ENCODE results near the gene FAM219A.
"Not testable (repeated sequence)": the region's sequence is repeated elsewhere in the genome, so short reads cannot be mapped to it uniquely, and the experiment has no call there.

Gene FAM219A

DNA sequence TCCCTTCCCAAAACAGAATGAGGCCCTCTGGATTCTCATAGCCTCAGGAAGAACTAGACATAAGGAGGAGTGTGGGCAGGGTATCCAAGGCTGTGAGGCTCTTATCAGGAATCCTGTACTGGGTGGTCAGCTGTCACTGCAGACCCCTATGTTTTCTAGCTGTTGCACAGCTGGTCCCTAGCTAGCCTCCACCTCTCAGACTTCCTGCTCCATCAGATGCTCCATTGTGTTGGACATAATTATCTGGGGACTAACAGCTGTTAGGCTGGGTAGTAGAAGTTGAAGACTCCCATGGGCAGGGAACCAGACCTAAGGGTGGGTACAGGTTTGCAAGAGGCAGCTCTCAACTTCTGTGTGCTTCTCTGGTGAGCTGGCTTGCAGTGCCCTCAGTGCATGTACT is 18.4 kb downstream of the FAM219A start:
- Mint-ChIP-seq H3K36me3 (ENCODE audit: low read depth) (peaks cover 5% of the 10 kb centered on the region), H3K4me3 (no peak overlapping the region), H3K9me3 (no peaks in the 10 kb centered on the region), H3K27me3 (ENCODE audit: low read depth, poor library complexity) (no peaks in the 10 kb centered on the region), H3K4me1 (peaks cover 5% of the 10 kb centered on the region), H3K27ac (no peak overlapping the region)
- TF ChIP-seq, protein P1, sequence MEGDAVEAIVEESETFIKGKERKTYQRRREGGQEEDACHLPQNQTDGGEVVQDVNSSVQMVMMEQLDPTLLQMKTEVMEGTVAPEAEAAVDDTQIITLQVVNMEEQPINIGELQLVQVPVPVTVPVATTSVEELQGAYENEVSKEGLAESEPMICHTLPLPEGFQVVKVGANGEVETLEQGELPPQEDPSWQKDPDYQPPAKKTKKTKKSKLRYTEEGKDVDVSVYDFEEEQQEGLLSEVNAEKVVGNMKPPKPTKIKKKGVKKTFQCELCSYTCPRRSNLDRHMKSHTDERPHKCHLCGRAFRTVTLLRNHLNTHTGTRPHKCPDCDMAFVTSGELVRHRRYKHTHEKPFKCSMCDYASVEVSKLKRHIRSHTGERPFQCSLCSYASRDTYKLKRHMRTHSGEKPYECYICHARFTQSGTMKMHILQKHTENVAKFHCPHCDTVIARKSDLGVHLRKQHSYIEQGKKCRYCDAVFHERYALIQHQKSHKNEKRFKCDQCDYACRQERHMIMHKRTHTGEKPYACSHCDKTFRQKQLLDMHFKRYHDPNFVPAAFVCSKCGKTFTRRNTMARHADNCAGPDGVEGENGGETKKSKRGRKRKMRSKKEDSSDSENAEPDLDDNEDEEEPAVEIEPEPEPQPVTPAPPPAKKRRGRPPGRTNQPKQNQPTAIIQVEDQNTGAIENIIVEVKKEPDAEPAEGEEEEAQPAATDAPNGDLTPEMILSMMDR (IDR thresholded peaks at IDR 0.05), result no peak
- DNase-seq, result no peak

- not testable (repeated sequence) for H3K4me3 Mint-ChIP-seq; H3K27me3 Mint-ChIP-seq (ENCODE audit: low read depth, poor library complexity); H3K4me1 Mint-ChIP-seq
These were observed 19.9 kb downstream of the FAM219A start for GRCh38 chr9:34438465-34438864.

GRCh38 chr9:34437926-34438307 is 20.5 kb downstream of the FAM219A start:
- not testable (repeated sequence) for H3K36me3 Mint-ChIP-seq (ENCODE audit: low read depth); H3K4me3 Mint-ChIP-seq; H3K27me3 Mint-ChIP-seq (ENCODE audit: low read depth, poor library complexity); H3K9me3 Mint-ChIP-seq; H3K27ac Mint-ChIP-seq; H3K4me1 Mint-ChIP-seq; DNase-seq

More at GRCh38 chr9:34438465-34438864, 19.9 kb downstream of the FAM219A start:
- DNase-seq; H3K9me3 Mint-ChIP-seq; H3K27ac Mint-ChIP-seq; H3K36me3 Mint-ChIP-seq (ENCODE audit: low read depth): not testable (repeated sequence)

DNA sequence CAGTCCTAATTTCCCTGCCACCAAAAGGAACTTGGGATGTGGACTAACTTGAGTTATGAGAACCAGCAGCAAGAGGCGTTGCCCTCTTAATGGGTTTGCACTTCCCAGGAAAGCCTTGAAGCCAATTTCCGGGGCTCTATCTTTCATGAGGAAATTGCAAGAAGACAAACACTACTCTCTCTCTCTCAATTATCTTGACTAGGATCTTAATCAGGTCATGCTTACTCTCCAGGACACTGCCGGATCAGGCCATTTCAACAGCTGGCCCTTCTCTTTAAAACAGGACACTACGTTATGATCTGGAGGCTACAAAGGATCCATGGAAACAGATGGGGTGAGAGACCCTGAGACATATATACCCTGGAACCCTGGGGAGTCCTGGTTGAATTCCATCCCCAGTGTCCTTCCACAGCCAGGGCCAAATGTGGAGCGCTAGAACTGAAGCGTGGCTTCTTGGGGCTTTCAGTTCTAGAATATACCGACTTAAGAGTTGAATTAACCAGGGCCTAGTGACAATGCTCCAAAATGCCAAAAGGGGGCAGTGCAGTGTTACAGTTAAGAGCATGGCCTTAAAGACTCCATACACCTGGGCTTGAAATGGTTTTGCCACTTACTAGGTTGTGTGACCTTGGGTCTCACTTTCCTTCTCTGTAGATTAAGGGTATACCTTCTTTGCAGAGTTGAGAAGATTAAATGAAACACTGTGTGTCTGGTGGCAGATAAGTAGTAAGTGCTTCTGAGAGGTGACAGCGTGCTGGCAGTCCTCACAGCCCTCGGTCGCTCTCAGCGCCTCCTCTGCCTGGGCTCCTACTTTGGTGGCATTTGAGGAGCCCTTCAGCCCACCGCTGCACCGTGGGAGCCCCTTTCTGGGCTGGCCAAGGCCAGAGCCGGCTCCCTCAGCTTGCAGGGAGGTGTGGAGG is 21.1 kb downstream of the FAM219A start:
- no peak overlapping the region for H3K27ac Mint-ChIP-seq
- TF ChIP-seq, protein P1 (IDR thresholded peaks at IDR 0.05), result peak; percentile 79
- H3K36me3 Mint-ChIP-seq (ENCODE audit: low read depth), result peaks cover 5% of the 10 kb centered on the region
- peaks cover 5% of the 10 kb centered on the region for H3K4me1 Mint-ChIP-seq
- no peak overlapping the region for H3K4me3 Mint-ChIP-seq
- DNase-seq, result peak; percentile 63
- H3K9me3 Mint-ChIP-seq, result no peaks in the 10 kb centered on the region
- H3K27me3 Mint-ChIP-seq (ENCODE audit: low read depth, poor library complexity), result no peaks in the 10 kb centered on the region

DNA sequence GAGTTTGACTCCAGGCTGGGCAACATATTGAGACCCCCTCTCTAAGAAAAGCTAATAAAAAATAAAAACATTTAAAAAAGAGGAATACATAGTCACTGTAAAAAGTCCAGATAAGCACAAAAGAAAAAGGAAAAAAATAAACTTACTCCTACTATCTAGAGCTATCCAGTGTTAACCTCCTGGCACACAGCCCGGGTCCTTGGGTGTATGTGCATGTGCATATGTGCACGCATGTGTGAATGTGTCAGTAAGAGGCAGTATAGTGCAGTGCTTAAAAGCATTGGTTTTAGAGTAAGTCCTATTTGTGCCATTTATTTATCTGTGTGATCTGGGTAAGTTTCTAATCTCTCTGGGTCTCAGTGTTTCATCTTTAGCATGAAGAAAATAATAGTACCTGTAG is 26.7 kb downstream of the FAM219A start:
- no peaks in the 10 kb centered on the region for H3K9me3 Mint-ChIP-seq
- no peak overlapping the region for H3K27ac Mint-ChIP-seq
- H3K27me3 Mint-ChIP-seq (ENCODE audit: low read depth, poor library complexity), result peaks cover 6% of the 10 kb centered on the region
- no peak overlapping the region for H3K4me3 Mint-ChIP-seq
- H3K36me3 Mint-ChIP-seq (ENCODE audit: low read depth), result no peaks in the 10 kb centered on the region
- TF ChIP-seq, protein P1 (IDR thresholded peaks at IDR 0.05), result no peak
- no peak for DNase-seq
- no peaks in the 10 kb centered on the region for H3K4me1 Mint-ChIP-seq

- TF ChIP-seq, protein P1 (IDR thresholded peaks at IDR 0.05), result no peak
- H3K36me3 Mint-ChIP-seq (ENCODE audit: low read depth), result no peaks in the 10 kb centered on the region
- peak; percentile 77 for DNase-seq
- peaks cover 6% of the 10 kb centered on the region for H3K27me3 Mint-ChIP-seq (ENCODE audit: low read depth, poor library complexity)
- H3K9me3 Mint-ChIP-seq, result no peaks in the 10 kb centered on the region
- H3K27ac Mint-ChIP-seq, result no peak overlapping the region
- no peak overlapping the region for H3K4me3 Mint-ChIP-seq
- no peaks in the 10 kb centered on the region for H3K4me1 Mint-ChIP-seq
These were observed 27.4 kb downstream of the FAM219A start for GRCh38 chr9:34430843-34431437.
